HL-60 (cell line): ENCODE results near the gene TRAF1.

Source experiments
- DNase-seq, 2 experiments: peaks; one replicate each; pipeline ENCODE4 v3.0.0-alpha.2; 2010 to 2020; ENCODE audit warnings: low read depth in 1 of 2, low spot score in 1 of 2
- H3K27ac ChIP-seq: fragments of 250-450 bp; sonication (Bioruptor Pico); replicated peaks from 2 replicates; pipeline ENCODE4 v1.5.1; 2020; ENCODE audit warnings: mild to moderate bottlenecking, moderate library complexity
- H3K27me3 ChIP-seq: fragments of 250-450 bp; sonication (Bioruptor Pico); 2 replicates; pipeline ENCODE4 v1.5.1; 2021; ENCODE audit warnings: mild to moderate bottlenecking, moderate library complexity; ENCODE audit not compliant: insufficient read depth, poor library complexity, severe bottlenecking
- H3K4me3 ChIP-seq: replicated peaks from 2 replicates; pipeline ENCODE4 v1.5.1; 2011; ENCODE audit warnings: mild to moderate bottlenecking, control low read depth, low read length; ENCODE audit not compliant: insufficient read depth
- CTCF ChIP-seq: IDR thresholded peaks from one replicate; pipeline ENCODE4 v1.5.1; 2011; ENCODE audit warnings: low read length, control low read depth, inconsistent platforms; ENCODE audit not compliant: insufficient read depth
- GABPA ChIP-seq: IDR thresholded peaks from 2 replicates; pipeline ENCODE4 v1.6.1; 2012; ENCODE audit warnings: low read depth
- POLR2AphosphoS5 ChIP-seq: IDR thresholded peaks from 2 replicates; pipeline ENCODE4 v1.6.1; 2012; ENCODE audit warnings: low read depth
- REST ChIP-seq: IDR thresholded peaks from 2 replicates; pipeline ENCODE4 v1.6.1; 2012; ENCODE audit warnings: low read depth; ENCODE audit not compliant: insufficient replicate concordance
- SPI1 ChIP-seq: IDR thresholded peaks from 2 replicates; pipeline ENCODE4 v1.6.1; 2012; ENCODE audit warnings: low read depth, mild to moderate bottlenecking, borderline replicate concordance

TRAF1 gene

GRCh38 chr9:120919843-120920805 is 6.5 kb downstream of the TRAF1 start:
- no peak overlapping the region for H3K27ac ChIP-seq
- H3K27me3 ChIP-seq, result no peaks in the 10 kb centered on the region
- no peak for TF ChIP-seq CTCF
- no peak for TF ChIP-seq GABPA
- TF ChIP-seq POLR2AphosphoS5, result no peak
- TF ChIP-seq REST, result no peak
- TF ChIP-seq SPI1, result no peak
- no peak overlapping the region for H3K4me3 ChIP-seq
- DNase-seq, result no peak

- H3K27ac ChIP-seq, result no peak overlapping the region
- TF ChIP-seq CTCF, result no peak
- DNase-seq, result no peak
- no peak overlapping the region for H3K4me3 ChIP-seq
- no peaks in the 10 kb centered on the region for H3K27me3 ChIP-seq
Observed at GRCh38 chr9:120918931-120919842, 7.4 kb downstream of the TRAF1 start.

- no peaks in the 10 kb centered on the region for H3K27me3 ChIP-seq
- H3K4me3 ChIP-seq, result no peak overlapping the region
- DNase-seq, result no peak
- TF ChIP-seq SPI1 (no peak), REST (no peak), GABPA (no peak), CTCF (no peak), POLR2AphosphoS5 (no peak)
- no peak overlapping the region for H3K27ac ChIP-seq
Observed at GRCh38 chr9:120917929-120918762, 8.4 kb downstream of the TRAF1 start.
